ENCODE results near the gene ACP1. TPM values are rescaled to one million over a fixed set of nuclear protein-coding genes. Genes with fewer than 3 reads are reported as not detected.

ACP1 gene
- total and polyA plus RNA-seq, 2 of the 8 experiments (the other 6 are each of a cell fraction or from before 2014, with no cell fraction given) = 115 to 155 TPM

DNA sequence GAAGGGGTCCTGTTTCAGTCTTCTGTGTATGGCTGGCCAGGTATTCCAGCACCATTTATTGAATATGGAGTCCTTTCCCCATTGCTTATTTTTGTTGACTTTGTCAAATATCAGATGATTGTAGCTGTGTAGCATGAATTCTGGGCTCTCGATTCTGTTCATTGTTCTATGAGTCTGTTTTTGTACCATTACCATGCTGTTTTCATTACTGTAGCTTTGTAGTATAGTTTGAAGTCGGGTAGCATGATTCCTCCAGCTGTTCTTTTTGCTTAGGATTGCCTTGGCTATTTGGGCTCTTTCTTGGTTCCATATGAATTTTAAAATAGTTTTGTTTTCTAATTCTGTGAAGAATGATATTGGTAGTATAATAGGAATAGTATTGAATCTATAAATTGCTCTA, 6.9 kb upstream of the ACP1 start (continued):
- TF ChIP-seq, protein P1, sequence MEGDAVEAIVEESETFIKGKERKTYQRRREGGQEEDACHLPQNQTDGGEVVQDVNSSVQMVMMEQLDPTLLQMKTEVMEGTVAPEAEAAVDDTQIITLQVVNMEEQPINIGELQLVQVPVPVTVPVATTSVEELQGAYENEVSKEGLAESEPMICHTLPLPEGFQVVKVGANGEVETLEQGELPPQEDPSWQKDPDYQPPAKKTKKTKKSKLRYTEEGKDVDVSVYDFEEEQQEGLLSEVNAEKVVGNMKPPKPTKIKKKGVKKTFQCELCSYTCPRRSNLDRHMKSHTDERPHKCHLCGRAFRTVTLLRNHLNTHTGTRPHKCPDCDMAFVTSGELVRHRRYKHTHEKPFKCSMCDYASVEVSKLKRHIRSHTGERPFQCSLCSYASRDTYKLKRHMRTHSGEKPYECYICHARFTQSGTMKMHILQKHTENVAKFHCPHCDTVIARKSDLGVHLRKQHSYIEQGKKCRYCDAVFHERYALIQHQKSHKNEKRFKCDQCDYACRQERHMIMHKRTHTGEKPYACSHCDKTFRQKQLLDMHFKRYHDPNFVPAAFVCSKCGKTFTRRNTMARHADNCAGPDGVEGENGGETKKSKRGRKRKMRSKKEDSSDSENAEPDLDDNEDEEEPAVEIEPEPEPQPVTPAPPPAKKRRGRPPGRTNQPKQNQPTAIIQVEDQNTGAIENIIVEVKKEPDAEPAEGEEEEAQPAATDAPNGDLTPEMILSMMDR (IDR thresholded peaks at IDR 0.05; ENCODE audit: control extremely low read depth in 1 of 3, insufficient read depth in 1 of 3, low read depth in 1 of 3, low read length in 3 of 3) = no peak

All from H1 (cell line).